CD4-positive, alpha-beta T cell treated with Interleukin-17A for 4 hours (primary cell): ENCODE data around the gene WSB2.
A peak's percentile ranks its signal among the peaks of the same experiment; 100 is the strongest.
"Not testable (repeated sequence)": the region's sequence is repeated elsewhere in the genome, so short reads cannot be mapped to it uniquely, and the experiment has no call there.

Source experiments
- DNase-seq: peaks from one replicate; pipeline ENCODE4 v3.0.0-alpha.2; 2020; ENCODE audit warnings: mixed read lengths

WSB2 gene

DNA sequence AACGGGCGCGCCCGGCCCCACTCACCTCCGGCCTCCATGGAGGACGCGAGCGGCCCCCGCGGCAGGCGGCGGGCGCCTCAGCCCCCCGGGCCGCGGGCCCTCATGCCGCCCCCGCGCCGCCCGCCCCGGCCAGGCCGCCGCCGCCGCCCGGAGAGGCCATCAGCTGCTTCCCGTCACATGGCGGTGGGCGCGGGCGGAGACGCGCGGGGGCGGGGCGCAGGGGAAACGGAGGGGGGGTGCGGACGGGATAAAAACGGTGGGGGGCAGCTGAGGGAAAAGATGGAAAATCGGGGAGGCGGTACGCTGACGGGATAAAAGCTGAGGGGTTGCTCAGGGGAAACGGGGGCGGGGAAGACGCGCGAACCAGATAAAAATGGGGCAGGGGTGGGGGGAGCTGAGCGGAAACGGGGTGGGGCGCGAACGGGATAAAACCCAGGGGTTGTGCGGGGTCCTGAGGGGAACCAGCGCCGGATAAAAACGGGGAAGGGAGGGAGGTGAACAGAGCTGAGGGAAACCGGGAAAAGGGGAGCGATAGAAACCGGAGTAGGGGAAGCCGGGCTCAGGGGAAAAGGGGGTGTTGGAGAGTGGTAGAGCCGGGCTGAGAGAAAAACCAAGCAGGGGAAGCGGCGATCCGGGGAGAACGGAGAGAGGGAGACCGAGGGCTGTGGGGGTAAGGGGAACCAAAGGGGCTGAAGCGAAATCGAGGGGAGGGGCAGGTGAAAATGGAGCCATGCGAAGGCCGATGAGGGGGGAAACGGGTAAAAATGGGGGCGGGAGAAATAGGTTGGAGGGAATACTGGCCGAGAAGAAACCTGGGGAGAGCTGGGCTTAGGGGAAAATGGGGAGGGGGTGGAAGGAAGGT is at the start of gene WSB2:
Gene WSB2, minus strand, starts transcription at position 169 of the 862 bp plus-strand sequence. Its CDS starts 131 bp downstream, at position 38.
- peak; percentile 67 for DNase-seq

DNA sequence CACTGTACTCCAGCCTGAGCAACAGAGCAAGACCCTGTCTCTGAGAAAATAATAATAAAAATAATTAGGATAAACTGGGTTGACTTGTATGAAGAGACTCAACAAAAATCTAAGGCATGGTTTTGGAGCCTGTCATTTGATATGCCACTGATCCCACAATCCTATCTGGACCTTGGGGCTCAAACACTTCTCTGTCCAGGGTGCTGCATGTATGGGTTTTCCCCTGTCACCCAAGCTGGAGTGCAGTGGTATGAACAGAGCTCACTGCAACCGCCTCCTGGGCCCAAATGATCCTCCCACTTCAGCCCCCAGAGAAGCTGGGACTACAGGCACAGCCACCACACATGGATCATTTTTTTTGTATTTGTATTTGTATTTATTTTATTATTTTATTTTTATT is 48.1 kb upstream of the WSB2 start:
- DNase-seq: no peak

DNA sequence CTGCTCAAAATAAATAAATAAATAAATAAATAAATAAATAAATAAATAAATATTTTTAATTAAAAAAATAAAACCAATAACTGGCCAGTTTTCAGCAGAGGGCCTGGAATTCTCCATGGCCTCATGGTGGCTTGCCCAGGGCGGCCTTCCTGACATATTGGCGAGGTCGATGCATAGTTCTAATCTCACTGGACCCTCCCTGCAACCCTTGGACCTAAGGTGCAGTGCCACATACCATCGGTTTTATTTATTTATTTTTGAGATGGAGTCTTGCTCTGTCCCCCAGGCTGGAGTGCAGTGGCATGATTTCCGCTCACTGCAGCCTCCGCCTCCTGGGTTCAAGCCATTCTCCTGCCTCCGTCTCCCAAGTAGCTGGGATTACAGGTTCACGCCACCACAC is 46.7 kb upstream of the WSB2 start:
- no peak for DNase-seq

DNA sequence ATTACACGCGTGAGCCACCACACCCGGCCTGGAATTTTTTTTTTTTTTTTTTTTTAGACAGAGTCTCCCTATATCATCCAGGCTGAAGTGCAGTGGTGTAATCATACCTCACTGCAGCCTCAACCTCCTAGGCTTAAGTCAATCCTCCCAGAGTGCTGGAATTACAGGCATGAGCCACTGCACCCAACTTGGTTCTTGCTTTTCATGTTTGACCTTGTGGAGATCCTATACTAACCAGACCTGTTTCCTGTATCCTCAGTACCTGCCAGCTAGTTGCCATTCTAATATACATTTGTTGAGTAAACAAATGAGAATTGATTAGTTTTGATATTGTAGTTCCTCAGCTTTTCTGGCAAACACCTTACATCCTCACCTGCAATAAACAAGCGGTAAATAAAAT is 46.0 kb upstream of the WSB2 start:
- no peak for DNase-seq

DNA sequence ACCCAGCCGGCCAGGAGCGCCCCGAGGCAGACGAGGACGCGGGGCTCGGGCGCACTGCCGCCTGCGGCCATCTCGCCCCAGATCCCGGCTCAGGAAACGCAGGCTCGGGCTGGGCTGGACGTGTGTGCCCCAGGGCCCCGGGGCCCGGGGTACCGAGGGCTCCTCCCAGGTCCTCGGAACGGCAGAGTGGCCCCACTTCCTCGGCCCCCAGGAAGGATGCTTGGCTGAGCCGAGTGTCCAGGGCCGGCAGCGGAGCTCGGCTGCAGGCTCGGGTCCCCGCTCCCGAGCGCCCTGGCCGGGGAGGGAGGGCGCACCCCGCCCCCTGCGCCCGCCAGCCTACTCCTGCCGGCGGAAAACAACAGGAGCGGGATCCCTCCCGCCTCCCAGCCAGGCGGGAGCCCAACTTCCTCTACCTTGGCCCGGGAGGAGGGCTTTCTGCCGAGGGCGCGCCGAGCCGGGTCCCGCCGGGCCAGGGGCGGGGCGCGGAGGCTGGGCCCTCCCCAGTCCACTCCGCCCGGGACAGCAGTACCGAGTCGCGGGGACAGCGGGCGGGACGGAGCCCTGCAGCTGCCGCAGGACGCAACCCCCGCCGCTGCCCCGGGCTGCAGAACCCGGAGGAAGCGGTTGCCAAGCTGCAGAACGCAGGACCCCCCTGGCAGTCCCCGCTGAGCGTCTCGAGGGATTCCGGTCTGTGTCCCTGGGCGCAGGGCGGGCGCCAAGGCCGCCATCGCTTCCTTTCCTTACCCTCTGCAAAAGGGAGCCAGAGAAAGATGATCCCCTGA is 42.8 kb upstream of the WSB2 start, which contains the start of gene VSIG10:
Gene VSIG10, minus strand, starts transcription at position 411 of the 782 bp plus-strand sequence. Its CDS starts 340 bp downstream, at position 71.
- DNase-seq: peak; percentile 26

DNA sequence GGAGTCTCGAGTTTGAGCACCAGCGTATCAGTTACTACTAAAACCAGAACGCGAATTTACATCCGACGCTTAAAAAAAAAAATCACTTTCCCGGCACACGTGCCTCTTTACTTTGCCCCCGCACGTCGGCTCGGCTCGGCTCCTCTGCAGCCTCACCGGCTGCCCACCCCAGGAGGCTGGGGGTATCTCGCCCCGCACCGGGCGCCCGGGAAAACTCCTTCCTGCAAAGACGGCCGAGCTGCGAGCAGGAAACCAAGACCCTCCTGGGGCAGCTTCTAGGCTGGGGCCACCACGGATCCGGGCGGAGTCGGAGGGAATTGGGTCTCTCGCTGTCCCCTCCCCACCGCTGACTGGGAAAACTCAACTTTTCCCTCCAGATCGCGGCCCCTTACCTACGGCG is 42.2 kb upstream of the WSB2 start:
- DNase-seq: peak; percentile 12

DNA sequence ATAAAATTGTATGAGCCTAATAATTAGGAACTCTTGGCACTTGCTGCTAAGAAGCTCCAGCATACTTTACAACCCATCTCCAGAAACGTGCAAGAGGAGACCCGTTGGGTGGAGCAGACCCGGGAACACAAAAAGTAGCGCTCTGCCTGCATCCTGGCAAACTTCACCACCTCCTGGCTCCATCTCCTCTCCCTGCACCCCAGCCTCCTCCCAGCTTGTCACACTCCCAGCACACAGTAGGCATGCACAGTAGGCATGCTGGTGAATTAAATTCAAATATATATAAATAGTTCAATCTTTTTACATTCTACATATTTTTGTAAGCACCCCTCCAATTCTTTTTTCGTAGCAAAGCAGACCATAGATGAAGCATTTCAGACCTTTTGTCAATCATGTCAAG is 41.6 kb upstream of the WSB2 start:
- DNase-seq: no peak

DNA sequence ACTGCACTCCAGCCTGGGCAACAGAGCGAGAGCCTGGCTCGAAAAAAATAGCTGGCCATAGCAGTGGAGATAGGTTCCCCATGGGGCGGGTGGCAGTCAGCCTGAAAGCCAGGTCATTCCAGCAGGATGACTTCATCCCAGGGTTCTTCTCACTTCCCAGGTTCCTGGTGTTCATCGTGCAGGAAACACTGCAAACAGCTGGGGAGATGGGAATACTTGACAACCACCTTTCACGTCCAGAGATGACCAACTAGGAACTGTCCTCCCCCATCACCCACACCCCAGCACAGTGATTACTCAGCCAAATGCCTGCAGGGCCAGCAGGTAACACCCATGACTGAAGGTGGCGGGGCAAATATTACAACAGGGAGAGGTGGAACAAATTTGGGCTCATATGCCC is 41.1 kb upstream of the WSB2 start:
- no peak for DNase-seq

DNA sequence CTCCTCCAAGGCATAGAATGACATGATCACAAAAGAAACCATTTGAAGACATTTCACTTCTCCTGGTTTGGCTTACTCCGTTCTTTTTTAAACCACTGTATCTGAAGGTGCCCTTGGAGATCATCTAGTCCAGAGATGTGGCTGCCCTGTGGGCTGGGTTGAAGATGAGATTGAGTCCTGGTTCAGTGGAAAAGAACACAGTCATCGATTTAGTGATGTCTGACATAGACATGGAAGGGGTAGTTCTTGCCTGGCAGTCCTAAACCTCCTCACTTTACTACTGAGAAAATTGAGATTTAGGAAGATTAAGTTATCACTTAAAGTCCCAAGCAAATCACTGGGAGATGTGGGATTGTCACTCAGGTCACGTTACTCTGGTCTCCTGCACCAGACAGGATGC is 40.1 kb upstream of the WSB2 start:
- no peak for DNase-seq

DNA sequence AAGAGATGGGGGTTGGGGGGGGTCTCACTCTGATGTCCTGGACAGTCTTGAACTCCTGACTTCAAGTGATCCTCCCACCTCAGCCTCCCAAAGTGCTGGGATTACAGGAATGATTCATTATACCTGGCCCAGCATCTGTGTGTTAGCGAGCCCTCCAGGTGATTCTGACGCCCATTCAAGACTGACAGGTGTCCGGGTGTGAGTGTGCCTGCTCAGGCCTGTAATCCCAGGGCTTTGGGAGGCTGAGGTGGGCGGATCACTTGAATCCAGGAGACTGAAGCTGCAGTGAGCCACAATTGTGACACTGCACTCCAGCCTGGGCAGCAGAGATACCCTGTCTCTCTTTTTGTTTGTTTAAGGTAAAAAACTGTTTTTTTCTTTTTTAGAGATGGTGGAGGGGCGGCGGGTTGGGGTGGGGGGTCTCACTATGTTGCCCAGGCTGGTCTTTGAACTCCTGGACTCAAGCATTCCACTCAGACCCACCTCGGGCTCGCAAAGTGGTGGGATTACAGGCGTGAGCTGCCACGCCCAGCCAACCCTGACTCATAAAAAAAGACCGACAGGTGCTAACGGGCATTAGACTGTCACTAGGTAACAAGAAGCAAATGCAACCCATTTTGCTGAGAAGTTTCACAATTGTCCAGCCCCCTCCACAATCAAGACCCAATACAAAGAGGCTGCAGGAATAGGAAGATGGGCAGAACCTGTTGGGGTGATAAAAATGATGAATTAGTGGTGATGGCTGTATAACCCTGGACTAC is 38.1 kb upstream of the WSB2 start:
- no peak for DNase-seq

DNA sequence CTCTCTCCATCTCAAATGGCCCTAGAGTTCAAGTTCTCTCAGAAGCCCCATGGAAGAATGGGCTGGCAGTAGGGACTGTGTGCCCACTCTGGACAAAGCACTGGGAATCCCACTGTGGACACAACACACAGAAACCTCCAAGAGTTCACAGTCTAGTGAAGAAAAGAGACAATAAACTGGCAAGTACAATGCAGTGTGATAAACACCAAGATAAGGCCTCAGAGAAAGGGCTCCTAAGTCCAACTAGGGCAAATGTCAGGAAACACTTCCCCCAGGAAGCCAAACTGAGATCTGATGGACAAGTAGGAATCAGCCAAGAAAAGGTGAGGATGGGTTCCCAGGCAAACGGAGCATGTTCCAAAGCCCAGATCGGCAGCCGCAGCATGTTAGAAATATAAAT is 37.4 kb upstream of the WSB2 start:
- DNase-seq: no peak

DNA sequence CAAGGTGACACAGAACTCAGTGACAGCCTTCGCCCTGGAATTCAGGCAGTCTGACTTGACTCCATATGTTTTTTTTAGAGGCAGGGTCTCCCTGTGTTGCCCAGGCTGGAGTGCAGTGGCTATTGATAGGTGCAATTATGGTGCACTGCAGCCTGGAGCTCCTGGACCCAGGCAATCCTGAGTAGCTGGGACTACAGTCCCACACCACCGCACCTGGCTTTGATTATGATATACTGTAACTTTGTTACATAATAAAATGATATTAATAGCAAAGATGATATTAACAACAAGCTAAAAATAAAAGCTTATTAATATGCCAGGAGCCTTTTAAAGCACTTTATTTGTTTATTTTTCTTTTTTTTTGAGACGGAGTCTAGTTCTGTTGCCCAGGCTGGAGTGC is 33.1 kb upstream of the WSB2 start:
- no peak for DNase-seq

DNA sequence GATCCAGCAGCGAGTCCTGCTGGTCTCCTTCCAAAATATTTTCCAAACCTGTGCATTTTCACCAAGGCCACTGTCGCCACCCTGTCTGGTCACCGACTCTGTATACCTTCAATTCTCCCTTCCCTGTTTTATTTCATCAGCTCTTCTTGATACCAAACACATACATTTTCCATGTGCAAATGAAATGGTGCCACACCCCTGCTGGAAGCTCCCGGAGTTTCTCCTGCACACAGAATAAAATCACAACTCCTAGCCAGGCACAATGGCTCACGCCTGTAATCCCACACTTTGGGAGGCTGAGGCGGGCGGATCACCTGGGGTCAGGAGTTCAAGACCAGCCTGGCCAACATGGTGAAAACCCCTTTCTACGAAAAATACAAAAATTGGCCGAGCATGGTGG is 28.8 kb upstream of the WSB2 start:
- DNase-seq: no peak

DNA sequence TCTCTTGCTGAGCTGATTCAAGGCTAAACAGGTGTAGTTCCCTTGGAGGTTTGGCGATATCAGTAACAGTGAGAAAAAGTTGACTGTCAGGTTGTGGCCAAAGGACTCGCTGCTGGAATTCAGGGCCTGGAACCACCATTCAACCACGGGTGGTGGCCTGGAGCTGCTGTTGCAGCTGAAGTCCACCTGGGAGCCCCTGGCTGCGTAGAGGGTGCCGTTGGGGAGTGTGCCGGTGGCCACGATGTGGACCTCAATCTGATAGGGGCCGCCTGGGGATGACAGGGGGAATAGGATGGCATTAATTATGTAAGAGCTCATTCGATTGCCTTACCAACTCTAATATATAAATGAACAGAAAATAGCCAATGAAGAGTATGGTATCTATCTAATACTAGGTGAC is 21.2 kb upstream of the WSB2 start:
- no peak for DNase-seq

DNA sequence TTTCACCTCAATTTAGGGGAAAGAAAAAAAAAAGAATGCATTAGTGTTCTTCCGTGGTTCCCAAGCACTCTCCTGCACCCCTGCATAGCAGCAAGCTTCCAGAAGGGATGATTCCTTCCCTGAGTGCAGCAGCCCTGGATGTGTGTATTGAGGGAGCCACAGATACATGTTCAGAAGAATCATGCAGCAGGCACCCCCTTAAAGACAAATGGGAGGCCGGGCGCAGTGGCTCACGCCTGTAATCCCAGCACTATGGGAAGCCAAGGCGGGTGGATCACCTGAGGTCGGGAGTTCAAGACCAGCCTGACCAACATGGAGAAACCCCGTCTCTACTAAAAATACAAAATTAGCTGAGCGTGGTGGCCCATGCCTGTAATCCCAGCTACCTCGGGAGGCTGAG is 20.5 kb upstream of the WSB2 start:
- not testable (repeated sequence) for DNase-seq

DNA sequence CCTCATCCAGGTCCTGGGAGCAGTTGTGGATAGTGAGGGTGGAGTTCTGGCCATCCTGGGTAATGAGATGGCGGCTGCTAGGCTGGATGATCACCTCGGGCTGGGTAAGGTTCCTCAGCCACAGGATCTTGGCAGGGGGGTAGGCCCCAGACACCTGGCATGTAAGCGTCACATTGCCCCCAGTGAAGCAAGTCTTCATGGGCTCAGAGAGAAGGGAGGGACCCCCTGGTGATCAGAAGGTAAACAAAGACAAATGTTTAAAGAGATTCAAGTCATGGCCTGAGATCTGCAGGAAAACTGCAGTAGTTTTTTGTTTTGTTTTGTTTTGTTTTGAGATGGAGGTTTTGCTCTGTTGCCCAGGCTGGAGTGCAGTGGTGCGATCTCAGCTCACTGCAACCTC is 12.8 kb upstream of the WSB2 start:
- DNase-seq: no peak

DNA sequence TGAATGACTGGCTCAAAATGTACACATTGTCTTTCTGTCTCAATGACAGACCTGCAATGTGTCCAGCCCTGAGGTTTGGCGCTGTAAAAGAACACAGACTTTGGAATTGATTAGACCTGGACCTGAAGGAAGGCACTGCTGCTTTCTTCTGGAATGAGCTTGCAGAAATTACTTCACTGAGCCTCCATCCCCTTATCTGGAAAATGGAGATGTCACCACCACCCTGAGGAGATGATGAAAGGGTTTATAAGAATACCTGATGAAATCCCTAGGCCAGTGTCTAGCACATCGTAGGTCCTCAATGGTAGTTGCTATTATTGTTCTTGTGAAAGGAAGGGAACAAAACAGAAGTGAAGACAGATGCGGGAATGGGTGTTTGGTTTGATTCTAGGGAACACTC is 9.7 kb upstream of the WSB2 start:
- no peak for DNase-seq

DNA sequence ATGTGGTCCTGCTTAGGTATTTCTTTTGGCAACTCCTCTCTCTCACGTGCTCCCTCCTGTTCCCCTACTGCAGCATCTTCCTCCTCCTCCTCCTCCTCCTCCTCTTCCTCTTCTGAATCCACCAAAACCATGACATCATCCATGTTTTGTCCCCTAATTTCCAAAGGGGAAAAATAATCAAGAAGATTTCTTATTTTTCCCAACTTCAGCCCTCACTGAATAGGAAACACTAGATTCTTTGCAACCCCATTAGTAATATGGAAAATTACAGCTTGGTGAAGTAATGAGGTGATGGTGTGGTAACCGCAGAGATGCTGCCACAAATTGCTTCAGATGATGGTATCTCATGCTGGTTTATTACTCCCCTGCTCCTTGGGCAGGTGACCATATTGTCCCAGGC is 7.5 kb upstream of the WSB2 start:
- DNase-seq: no peak

DNA sequence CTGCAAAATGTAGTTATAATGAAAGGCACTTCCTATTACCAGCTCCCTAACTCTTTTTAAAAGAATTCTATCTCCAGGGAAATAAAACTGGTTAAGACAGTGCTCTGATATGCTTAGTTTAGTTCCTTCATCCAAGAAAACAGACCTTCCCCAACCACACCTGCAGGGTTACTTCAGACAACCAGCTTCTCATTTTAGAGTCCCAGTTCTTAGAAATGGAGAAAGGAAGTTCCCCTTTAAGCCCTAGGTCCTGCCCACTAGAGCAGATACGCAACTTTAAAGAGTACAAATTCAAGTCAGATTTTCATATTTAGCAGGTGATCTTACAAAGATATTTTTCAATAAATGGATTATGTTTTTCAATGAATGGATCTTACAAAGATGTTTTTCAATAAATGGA is 4.4 kb upstream of the WSB2 start:
- DNase-seq: no peak

DNA sequence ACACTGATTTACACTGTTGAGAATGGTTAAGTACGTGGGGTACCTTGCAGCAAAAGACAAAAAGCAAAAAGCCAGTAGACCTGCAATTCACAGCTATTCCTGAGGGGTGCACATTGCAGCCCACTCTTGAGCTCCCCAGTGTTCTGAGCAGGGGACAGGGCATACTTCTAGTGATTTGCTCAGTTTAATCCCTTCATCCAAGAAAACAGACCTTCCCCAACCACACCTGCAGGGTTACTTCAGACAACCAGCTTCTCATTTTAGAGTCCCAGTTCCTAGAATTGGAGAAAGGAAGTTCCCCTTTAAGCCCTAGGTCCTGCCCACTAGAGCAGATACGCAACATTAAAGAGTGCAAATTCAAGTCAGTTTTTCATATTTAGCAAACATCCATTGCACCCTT is 3.6 kb upstream of the WSB2 start:
- peak; percentile 27 for DNase-seq

DNA sequence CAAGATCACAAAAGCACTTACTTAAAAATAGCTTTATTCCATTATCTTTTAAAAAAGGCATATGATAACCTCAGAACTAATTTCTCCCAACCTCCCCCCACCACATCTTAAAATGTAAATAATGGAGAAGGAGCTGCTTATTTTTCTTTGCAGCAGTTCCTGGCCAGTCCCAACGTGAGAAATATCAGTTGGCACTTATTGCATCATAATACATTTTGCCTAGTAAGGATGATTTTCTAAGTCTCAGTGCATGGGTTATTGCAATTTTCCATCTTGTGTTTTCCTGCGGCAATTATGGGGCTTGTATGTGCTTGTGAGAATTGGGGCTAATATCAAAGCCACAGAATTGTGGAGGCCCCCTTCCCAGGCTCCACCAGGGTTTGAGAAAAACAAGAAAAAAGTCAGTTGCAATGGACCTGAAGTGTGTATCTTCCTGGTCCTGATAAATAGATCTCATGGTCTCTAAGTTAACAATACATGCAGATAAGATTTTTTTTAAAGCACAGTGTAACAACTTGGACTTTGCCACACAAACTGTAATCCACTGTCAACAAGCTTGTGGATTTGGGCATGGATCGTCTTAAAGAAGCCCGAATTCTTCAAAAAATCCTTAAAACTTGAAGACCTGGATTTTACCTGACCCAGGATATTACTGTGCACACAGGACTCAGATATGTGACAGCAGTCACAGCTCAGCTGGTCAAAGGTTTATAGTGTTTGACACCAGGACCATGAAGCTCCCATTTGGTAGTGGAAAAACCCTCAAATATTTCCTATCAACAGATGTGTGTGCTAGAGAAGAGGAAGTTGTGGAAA is 2.8 kb upstream of the WSB2 start:
- no peak for DNase-seq
